ENCODE results near the gene ZMAT5.

- TF ChIP-seq CTCF (conservative IDR thresholded peaks at IDR 0.05 in 1 of 2, IDR thresholded peaks at IDR 0.05 in 1 of 2; ENCODE audit: extremely low read depth in 1 of 2, insufficient read depth in 1 of 2, low read depth in 1 of 2, low read length in 2 of 2) (peak; percentile 59 to 81), EZH2 (IDR thresholded peaks at IDR 0.05; ENCODE audit: borderline replicate concordance, low read length) (no peak)
Observed at GRCh38 chr22:29689880-29690213, 77.0 kb downstream of the ZMAT5 start.
